Suprapubic skin (tissue), 4 donors: ENCODE data around the gene LCE6A. TPM values are rescaled to one million over a fixed set of nuclear protein-coding genes. Genes with fewer than 3 reads are reported as not detected.

Experiments used
- DNase-seq, 2 donors: peaks; one replicate each; pipeline ENCODE4 v3.0.0-alpha.2; 2019; ENCODE audit warnings: low spot score in 2 of 2
- H3K27ac ChIP-seq: fragments of 200-600 bp; sonication (generic); one replicate; pipeline ENCODE4 v1.5.1; 2019
- H3K27me3 ChIP-seq: fragments of 200-600 bp; sonication (generic); one replicate; pipeline ENCODE4 v1.5.1; 2019
- H3K36me3 ChIP-seq: fragments of 200-600 bp; sonication (generic); one replicate; pipeline ENCODE4 v1.5.1; 2019
- H3K4me1 ChIP-seq: fragments of 200-600 bp; sonication (generic); one replicate; pipeline ENCODE4 v1.5.1; 2019
- H3K4me3 ChIP-seq: fragments of 200-600 bp; sonication (generic); one replicate; pipeline ENCODE4 v1.5.1; 2019; ENCODE audit warnings: mild to moderate bottlenecking
- H3K9me3 ChIP-seq: fragments of 200-600 bp; sonication (generic); one replicate; pipeline ENCODE4 v1.5.1; 2019
- EP300 ChIP-seq: sonication (generic); formaldehyde crosslinking; IDR thresholded peaks from one replicate; pipeline ENCODE4 v1.6.1; 2017; ENCODE audit warnings: antibody characterized with exemption
- POLR2A ChIP-seq, 2 donors: fragments of 450-650 bp; IDR thresholded peaks; one replicate each; pipeline ENCODE4 v1.6.1; 2017; ENCODE audit warnings: antibody characterized with exemption in 2 of 2, mild to moderate bottlenecking in 2 of 2, moderate library complexity in 2 of 2
- POLR2AphosphoS5 ChIP-seq, 3 donors: sonication (generic); formaldehyde crosslinking; IDR thresholded peaks; one replicate each; pipeline ENCODE4 v1.6.1; 2017; ENCODE audit warnings: antibody characterized with exemption in 3 of 3
- WGBS: methylation state at CpG from one replicate; pipeline ENCODE4 v1.1.5; 2018; 5-methylcytosine and 5-hydroxymethylcytosine counted together
- total RNA-seq, 4 donors: library from RNA; depleted of rRNA; stranded (reverse); fragments of >200 nt; gene quantifications; one replicate each; pipeline ENCODE4 v1.1.0, GENCODE V29; 2016
- TF ChIP-seq, protein P1 (sequence below), 2 donors: fragments of 200-600 bp in 1 of 2; fragments of 450-650 bp in 1 of 2; sonication (generic) in 1 of 2; IDR thresholded peaks; one replicate each; pipeline ENCODE4 v1.5.1; 2016 to 2019; ENCODE audit warnings: antibody characterized with exemption in 2 of 2, mild to moderate bottlenecking in 1 of 2, moderate library complexity in 1 of 2

LCE6A gene
- total RNA-seq, 4 donors from 2014 or later, result 3.0 to 95.6 (median 55.0) TPM

DNA sequence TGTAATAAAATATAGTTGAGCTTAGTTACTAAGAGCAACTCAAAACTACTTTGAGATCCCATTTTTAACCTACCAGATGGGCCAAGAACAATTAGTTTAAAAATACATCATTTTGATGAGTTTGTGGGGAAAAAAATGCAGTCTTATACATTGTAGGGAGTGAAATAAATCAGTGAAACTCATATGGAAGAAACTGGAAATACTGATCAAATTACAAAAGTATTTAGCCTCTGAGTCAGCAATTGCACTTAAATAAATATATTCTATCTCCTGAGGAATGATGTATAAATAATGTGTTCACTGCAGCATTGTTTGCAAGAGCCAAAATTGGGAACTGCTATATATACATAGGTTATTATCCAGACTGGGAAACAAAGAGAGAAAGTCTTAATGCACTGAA lies 30.8 kb downstream of the LCE6A start:
- no peaks in the 10 kb centered on the region for H3K36me3 ChIP-seq
- DNase-seq, result no peak
- no peaks in the 10 kb centered on the region for H3K4me1 ChIP-seq
- no peak for TF ChIP-seq POLR2A (IDR thresholded peaks at IDR 0.05)
- TF ChIP-seq EP300, result no peak
- TF ChIP-seq, protein P1, sequence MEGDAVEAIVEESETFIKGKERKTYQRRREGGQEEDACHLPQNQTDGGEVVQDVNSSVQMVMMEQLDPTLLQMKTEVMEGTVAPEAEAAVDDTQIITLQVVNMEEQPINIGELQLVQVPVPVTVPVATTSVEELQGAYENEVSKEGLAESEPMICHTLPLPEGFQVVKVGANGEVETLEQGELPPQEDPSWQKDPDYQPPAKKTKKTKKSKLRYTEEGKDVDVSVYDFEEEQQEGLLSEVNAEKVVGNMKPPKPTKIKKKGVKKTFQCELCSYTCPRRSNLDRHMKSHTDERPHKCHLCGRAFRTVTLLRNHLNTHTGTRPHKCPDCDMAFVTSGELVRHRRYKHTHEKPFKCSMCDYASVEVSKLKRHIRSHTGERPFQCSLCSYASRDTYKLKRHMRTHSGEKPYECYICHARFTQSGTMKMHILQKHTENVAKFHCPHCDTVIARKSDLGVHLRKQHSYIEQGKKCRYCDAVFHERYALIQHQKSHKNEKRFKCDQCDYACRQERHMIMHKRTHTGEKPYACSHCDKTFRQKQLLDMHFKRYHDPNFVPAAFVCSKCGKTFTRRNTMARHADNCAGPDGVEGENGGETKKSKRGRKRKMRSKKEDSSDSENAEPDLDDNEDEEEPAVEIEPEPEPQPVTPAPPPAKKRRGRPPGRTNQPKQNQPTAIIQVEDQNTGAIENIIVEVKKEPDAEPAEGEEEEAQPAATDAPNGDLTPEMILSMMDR (IDR thresholded peaks at IDR 0.05), result no peak
- TF ChIP-seq POLR2AphosphoS5 (IDR thresholded peaks at IDR 0.05), result no peak
- H3K4me3 ChIP-seq, result no peak overlapping the region
- H3K27me3 ChIP-seq, result no peaks in the 10 kb centered on the region
- no peak overlapping the region for H3K27ac ChIP-seq
- H3K9me3 ChIP-seq, result no peaks in the 10 kb centered on the region

DNA sequence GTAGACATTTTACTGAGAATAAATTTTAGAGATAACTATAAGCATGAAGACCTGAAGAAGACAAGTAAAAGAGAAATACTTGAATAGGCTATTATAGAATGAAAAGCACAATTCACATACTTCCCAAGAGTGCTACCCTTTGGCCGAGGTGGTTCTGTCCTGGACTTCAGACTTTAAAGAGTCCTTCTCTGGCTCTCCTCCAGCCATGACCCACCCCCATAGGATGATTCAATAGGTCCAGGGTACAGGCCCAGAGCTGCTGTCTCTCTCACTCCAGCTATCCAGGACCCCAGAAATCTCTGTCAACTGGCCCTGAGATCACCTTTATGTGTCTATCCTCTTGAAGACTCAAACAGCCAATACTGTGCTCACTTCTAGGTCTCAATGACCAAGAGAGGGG lies 34.2 kb downstream of the LCE6A start:
- H3K4me3 ChIP-seq, result no peak overlapping the region
- H3K9me3 ChIP-seq, result no peaks in the 10 kb centered on the region
- H3K27me3 ChIP-seq, result no peaks in the 10 kb centered on the region
- 86% methylated on average over 1 of the region's 1 CpG for WGBS
- TF ChIP-seq POLR2AphosphoS5 (IDR thresholded peaks at IDR 0.05) (no peak), POLR2A (IDR thresholded peaks at IDR 0.05) (no peak), EP300 (no peak)
- TF ChIP-seq, protein P1 (IDR thresholded peaks at IDR 0.05), result no peak
- no peaks in the 10 kb centered on the region for H3K36me3 ChIP-seq
- no peak overlapping the region for H3K27ac ChIP-seq
- DNase-seq, result no peak
- H3K4me1 ChIP-seq, result peaks cover 6% of the 10 kb centered on the region

GRCh38 chr1:152878042-152878441 lies 35.4 kb downstream of the LCE6A start, which contains the start of gene SMCP:
Gene SMCP (plus strand): TSS chr1:152878322. CDS start chr1:152884423, 6,101 bp downstream.
- no peak within 1 kb of the TSS for H3K27ac ChIP-seq
- H3K9me3 ChIP-seq, result no peaks in the 10 kb centered on the region
- no peak within 1 kb of the TSS for H3K4me3 ChIP-seq
- 18% methylated on average over 1 of the region's 1 CpG for WGBS
- TF ChIP-seq POLR2A (IDR thresholded peaks at IDR 0.05) (no peak), EP300 (no peak), POLR2AphosphoS5 (IDR thresholded peaks at IDR 0.05) (no peak)
- TF ChIP-seq, protein P1 (IDR thresholded peaks at IDR 0.05), result no peak
- no peaks in the 10 kb centered on the region for H3K27me3 ChIP-seq
- no peaks in the 10 kb centered on the region for H3K36me3 ChIP-seq
- H3K4me1 ChIP-seq, result peaks cover 6% of the 10 kb centered on the region
- no peak for DNase-seq

GRCh38 chr1:152879559-152880198 lies 37.0 kb downstream of the LCE6A start:
- Histone ChIP-seq H3K4me1 (peaks cover 6% of the 10 kb centered on the region), H3K27ac (peak overlapping the region; percentile 31), H3K27me3 (no peaks in the 10 kb centered on the region), H3K36me3 (no peaks in the 10 kb centered on the region), H3K4me3 (no peak overlapping the region), H3K9me3 (no peaks in the 10 kb centered on the region)
- no peak for DNase-seq
- TF ChIP-seq, protein P1 (IDR thresholded peaks at IDR 0.05), result no peak
- no peak for TF ChIP-seq EP300
- TF ChIP-seq POLR2AphosphoS5 (IDR thresholded peaks at IDR 0.05), result no peak
- TF ChIP-seq POLR2A (IDR thresholded peaks at IDR 0.05), result no peak

DNA sequence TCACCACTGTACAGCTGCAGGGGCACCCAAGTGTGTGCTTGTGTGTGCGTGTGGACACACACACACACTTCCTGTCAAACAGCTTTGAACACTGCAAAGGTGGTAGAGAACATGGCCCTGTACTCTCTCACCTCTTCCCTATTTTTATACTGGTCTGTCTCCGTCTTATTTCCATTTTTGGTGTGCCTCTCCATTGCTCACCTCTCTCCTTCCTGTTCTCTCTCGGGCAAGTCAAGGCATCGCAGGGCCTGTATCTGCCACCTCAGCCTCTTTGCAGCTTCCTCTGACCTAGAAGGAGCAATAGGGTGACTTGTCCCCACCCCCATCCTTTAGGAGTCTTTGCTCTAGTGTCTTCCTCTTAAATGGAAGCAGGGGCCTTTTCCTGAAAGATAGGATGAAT lies 37.7 kb downstream of the LCE6A start:
- H3K36me3 ChIP-seq, result no peaks in the 10 kb centered on the region
- TF ChIP-seq, protein P1 (IDR thresholded peaks at IDR 0.05), result no peak
- no peak for TF ChIP-seq POLR2AphosphoS5 (IDR thresholded peaks at IDR 0.05)
- TF ChIP-seq POLR2A (IDR thresholded peaks at IDR 0.05), result no peak
- no peak for TF ChIP-seq EP300
- no peak for DNase-seq
- peaks cover 6% of the 10 kb centered on the region for H3K4me1 ChIP-seq
- no peaks in the 10 kb centered on the region for H3K27me3 ChIP-seq
- WGBS, result 74% methylated on average over 4 of the region's 4 CpGs
- no peaks in the 10 kb centered on the region for H3K9me3 ChIP-seq
- peak overlapping the region; percentile 33 for H3K27ac ChIP-seq
- no peak overlapping the region for H3K4me3 ChIP-seq
